Iris pigment epithelial cell (primary cell): Measurements from ENCODE around the gene KRT33B.
"Not testable (repeated sequence)": the region's sequence is repeated elsewhere in the genome, so short reads cannot be mapped to it uniquely, and the experiment has no call there.

ENCODE experiments used
- DNase-seq: peaks from one replicate; pipeline ENCODE4 v3.0.0-alpha.2; 2011; ENCODE audit warnings: low read depth

The KRT33B gene

GRCh38 chr17:41369713-41370112 lies at the start of gene KRT33B:
Gene KRT33B (minus strand): TSS chr17:41369813. CDS start chr17:41369750, 63 bp downstream.
- no peak for DNase-seq

GRCh38 chr17:41418116-41418860 lies 48.7 kb upstream of the KRT33B start:
- DNase-seq, result no peak

- DNase-seq, result no peak
Observed at GRCh38 chr17:41417576-41418015, 48.0 kb upstream of the KRT33B start.

DNA sequence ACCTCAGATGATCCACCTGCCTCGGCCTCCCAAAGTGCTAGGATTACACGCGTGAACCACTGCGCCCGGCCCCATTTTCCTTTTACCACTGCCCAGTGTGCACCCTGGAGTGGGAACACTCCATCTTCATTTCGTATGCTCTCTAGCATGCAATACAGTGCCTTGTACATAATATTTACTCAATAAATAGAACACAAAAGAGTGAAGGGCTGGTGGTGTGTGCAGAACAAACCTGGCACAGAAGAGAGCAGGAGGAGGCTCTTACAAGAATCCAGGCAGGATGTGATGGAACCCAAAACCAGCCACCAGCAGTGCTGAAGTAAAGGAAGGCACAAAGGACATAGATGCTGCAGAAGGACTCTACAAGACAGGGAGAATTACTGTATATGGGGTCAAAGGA lies 47.5 kb upstream of the KRT33B start:
- no peak for DNase-seq

DNA sequence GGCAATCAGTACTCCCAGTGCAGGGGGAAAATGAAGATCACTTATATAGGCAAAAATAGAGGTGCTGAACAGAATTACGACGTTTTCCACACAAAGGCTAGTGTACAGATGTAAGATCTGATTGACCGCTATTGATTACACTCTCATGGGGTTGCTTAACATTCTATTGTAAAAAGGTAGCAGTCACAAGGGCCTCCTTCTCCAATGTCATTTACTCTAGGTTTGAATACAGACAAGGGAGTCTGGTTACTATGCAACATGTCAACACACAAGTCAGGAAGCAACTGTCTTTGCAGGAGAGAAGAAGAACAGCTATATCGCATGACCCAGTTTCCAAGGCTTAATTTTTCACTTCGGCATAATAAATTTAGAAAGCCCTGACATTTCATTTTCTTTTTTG lies 46.9 kb upstream of the KRT33B start:
- peak; percentile 39 for DNase-seq

GRCh38 chr17:41415833-41416335 lies 46.3 kb upstream of the KRT33B start:
- DNase-seq, result peak; percentile 66

- DNase-seq, result no peak
Observed at GRCh38 chr17:41415411-41415810, 45.8 kb upstream of the KRT33B start.

DNA sequence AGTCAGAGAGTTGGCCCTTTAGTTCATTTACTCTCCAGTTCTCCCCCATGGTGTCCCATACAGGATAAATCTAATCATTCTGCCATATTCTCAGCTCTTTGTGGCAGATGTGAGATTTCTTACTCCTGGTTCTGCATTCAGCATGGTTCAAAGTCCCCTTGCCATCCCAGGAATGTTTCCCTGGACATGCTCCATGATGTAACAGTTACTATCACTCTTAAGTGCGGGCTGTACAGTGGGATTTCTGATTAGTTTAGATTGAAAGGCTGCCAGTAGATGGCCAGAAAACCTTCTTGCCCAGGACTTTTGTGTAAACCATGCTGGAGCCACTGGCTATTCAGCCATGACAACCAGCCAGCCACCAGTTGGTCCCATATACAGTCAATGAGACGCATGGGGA lies 44.4 kb upstream of the KRT33B start:
- DNase-seq, result no peak

DNA sequence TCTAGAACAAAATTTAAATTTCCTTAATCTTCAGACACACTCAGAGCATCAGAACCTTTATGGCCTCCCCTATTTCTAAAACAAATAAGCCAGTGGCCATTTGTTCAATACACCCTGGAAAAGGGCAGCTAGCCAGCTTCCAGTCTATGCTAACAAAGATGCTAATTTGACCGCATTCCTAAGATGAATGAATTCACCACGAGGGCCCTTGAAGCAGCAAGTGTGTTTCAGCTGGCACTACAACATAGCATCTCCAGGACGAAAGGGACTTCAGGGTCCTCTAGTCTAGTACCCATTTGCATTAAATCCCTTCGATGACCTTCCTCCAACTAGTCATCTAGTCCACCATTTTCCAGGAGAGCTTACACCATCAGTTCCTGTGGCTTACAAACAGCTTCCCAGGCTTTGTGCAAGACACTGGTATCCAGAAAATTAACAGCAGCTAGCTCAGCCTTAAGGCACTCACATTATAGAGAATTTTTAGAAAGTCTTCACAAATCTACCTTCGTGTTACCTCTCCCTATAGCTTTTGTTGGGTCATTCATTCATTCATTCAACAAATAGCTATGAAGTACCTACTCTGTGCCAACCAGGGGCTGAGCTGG lies 43.8 kb upstream of the KRT33B start:
- no peak for DNase-seq

DNA sequence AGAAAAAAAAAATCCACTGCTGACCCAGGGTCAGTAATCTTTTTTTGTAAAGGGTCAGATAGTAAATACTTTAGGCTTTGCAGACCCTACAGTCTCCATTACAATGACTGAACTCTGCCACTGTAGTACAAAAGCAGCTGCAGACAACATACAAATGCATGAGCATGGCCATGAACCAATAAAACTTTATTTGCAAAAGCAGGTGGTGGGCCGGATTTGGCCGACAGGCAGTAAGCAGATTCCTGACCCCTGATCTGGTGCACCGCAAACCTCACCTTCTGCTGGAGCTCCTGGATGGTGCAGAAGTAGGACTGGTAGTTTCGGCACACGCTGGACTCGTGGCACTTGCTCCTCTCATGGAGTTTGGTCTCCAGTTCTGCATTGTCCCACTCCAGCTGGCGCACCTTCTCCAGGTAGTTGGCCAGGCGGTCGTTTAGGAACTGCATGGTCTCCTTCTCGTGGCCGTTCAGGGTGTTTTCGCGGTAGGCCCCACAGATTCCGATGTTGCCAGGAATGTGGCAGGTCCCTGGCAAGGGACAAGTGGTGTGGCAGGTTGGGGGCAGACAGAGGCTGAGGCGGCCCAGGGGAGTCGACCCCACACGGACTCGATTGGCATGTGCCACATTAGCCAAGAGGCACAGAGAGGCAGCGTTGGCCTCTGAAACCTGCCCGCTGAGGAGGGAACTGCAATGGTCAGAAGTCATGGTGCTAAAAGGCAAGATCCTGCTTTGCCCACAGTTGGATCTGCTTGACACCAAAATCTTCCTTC lies 41.6 kb upstream of the KRT33B start:
- DNase-seq, result no peak

DNA sequence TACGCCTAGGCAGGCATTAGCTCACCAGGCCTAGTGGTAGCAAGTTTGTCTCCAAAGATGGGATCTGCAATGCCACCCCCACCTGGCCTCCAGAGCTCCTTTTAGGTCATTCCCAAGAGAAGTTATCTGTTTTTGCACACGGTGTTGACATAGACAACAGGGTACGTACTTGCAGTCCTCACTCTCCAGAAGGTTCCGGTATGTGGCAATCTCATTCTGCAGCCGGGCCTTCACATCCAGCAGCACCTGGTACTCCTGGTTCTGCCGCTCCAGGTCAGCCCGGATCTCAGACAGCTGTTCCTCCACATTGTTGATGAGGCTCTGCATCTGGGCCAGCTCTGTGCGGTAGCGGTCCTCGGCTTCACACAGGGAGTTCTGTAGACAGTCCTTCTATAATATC lies 37.6 kb upstream of the KRT33B start:
- no peak for DNase-seq

DNA sequence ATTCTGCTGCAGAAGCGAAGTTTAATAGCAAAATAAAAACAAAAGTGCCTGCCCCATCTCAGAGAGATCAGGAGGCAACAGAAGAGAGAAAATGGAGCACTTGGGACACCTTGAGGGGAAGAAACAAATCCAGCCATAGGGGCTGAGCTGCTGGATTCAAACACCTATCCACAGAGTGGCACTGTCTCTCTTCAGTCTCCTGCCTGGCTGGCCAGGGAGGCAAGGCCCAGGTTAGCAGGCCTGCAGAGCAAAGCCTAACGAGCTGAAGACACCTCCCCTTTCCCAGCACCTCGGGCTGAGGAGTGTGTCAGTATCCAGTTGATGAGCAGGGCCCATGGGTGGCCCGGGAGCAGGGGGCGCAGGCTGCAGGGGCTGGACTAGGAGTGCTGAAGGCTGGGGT lies 36.6 kb upstream of the KRT33B start:
- DNase-seq, result no peak

DNA sequence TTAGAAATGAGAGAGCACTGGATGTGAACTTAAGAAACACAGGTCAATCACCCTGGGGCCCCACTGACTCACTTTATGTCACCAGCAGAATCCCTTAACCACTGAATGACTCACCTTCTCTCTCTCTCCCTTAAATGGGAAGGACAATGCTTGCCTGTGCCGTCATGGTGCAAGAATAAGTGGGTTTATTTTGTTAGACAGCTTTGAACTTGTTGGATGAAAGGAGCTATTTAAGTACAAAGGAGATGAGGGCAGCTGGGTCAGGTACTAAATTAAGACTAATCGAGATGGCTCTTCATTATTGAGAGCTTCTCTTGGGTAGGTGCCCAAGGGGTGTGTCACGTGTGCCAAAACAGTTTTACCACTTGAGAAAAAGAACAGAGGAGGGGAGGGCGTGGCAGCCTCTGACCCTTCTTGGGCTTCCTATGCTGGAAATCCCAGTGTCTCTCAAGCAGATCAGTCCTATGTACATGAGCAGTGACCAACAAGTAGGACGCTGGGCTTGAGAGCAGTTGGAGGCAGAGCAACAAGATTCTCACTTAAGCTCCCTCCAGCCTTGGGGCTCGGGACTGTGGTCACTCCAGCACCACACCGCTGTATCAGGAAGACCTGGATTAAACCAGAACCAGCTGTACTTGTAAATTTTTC lies 34.5 kb upstream of the KRT33B start:
- DNase-seq, result peak; percentile 95

GRCh38 chr17:41403404-41404023 lies 33.9 kb upstream of the KRT33B start:
- no peak for DNase-seq

- peak; percentile 29 for DNase-seq
Observed at GRCh38 chr17:41402161-41402560, 32.5 kb upstream of the KRT33B start.

DNA sequence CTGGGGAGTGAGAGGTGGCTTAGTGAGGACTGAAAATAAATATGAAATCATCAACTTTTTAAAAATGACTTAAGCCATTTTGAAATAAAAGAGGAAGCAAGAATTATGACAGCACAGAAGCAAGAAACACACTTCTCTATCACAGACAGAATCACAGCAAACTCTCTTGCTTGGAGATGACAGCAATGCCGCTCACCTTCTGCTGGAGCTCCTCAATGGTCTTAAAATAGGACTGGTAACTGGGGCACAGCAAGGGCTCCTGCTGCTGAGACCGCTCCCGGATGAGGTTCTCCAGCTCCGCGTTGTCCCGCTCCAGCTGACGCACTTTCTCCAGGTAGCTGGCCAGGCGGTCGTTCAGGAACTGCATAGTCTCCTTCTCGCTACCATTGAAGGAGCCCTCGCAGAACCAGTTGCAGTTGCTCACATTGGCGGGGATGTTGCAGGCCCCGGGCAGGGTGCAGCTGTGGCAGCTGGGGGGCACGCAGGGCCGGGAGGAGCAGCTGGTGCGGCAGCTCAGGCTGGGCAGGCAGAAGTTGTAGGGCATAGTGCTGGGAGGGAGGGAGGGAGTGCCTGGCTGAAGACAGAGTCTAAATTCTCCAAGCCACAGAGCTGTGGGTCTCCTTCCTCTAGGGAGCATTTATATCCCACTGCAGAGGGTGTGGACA lies 27.5 kb upstream of the KRT33B start, which contains the start of gene KRT31:
KRT31 (minus strand) TSS at position 613 of the 665 bp plus-strand sequence; CDS start at position 544, 69 bp downstream.
- DNase-seq, result no peak

DNA sequence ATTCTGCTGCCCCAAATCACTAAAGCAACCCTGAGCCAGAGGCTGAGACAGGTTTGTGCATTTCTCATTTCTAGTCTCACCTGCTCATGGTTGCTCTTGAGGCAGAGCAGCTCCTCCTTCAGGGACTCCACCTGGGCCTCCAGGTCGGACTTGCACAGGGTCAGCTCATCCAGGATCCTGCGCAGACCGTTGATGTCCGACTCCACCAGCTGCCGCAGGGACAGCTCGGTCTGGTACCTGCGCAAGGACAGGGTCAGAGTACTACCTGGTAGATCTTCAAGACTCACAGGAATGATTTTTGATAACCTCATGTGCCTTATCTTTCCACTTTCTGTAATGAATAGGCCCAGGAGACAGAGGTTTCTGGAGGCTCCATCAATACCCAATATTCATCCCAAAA lies 26.7 kb upstream of the KRT33B start:
- no peak for DNase-seq

DNA sequence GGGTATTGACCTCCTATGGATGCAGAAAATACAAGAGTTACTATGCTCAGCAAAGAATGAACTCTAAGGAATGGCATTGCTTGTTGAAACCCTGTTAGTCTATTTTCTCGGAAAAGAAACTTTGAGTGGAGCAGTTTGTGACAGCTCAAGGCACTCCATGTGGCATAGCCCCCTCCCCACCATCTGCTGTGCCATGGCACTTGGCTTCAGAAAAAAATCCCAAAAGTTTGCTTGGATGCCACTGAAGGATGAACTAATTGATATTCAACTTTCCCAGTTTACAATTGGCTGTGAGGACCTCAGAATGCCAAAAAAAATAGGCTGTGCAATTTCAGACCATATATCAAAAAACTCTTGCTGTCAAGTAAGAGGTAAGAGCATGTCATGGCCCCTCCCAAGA lies 26.0 kb upstream of the KRT33B start:
- no peak for DNase-seq

- not testable (repeated sequence) for DNase-seq
Observed at GRCh38 chr17:41395044-41395443, 25.4 kb upstream of the KRT33B start.

DNA sequence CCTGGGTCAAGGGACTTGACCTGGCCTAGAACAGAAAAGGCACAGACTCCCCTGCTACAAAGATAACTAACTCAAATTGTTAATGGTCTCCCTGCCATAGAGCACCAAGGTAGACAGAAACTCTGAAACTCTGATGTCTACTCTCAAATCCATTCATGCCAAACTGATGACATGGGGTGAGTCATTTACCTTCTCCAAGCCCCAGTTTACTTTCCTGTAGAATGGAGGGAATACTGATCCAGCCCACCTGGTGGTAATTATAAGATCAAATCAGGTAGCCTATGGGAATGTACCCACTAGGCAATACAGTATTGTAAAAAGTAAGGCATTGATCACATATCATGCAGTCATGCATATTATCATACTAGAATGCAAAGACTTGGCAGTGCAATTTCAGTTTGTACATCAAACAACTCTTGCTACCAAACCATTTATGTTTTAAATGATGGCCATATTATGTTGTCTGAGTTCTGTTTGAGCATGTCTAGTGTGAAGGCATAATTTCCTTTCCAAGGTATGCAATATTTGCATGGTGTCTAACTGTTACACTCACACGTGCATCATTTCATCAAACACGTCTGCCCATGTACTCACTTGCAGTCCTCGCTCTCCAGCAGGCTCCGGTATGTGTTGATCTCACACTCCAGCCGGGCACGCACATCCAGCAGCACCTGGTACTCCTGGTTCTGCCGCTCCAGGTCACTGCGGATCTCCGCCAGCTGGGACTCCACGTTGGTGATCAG lies 24.8 kb upstream of the KRT33B start:
- DNase-seq, result no peak
